ENCODE results near the gene CYP4F11. TPM values are rescaled to one million over a fixed set of nuclear protein-coding genes. Genes with fewer than 3 reads are reported as not detected.
"Not testable (repeated sequence)": the region's sequence is repeated elsewhere in the genome, so short reads cannot be mapped to it uniquely, and the experiment has no call there.

Gene CYP4F11
- total RNA-seq, 1 donor from 2014 or later = not detected

- no peaks in the 10 kb centered on the region for H3K36me3 ChIP-seq (ENCODE audit: control insufficient read depth in 3 of 3, insufficient read depth in 3 of 3, low read length in 3 of 3)
- peaks cover 0 to 3% (median 0%) of the 10 kb centered on the region in 3 donors for H3K9me3 ChIP-seq (ENCODE audit: control insufficient read depth in 3 of 3, low read length in 3 of 3)
- H3K27ac ChIP-seq (ENCODE audit: low read depth, low read length) = no peak overlapping the region
- no peaks in the 10 kb centered on the region for H3K4me1 ChIP-seq (ENCODE audit: control insufficient read depth in 3 of 3, insufficient read depth in 3 of 3, low read length in 3 of 3)
- no peak overlapping the region for H3K4me3 ChIP-seq (ENCODE audit: low read length in 3 of 3)
- H3K27me3 ChIP-seq (ENCODE audit: control insufficient read depth in 3 of 3, insufficient read depth in 3 of 3, low read length in 3 of 3) = peaks cover 0 to 6% (median 3%) of the 10 kb centered on the region in 3 donors
- H3K9ac ChIP-seq (ENCODE audit: low read depth in 1 of 3, low read length in 3 of 3) = no peak overlapping the region
Measured at GRCh38 chr19:15891434-15891833, 42.9 kb downstream of the CYP4F11 start.

- H3K4me3 ChIP-seq (ENCODE audit: low read length in 3 of 3); H3K9ac ChIP-seq (ENCODE audit: low read depth in 1 of 3, low read length in 3 of 3); H3K36me3 ChIP-seq (ENCODE audit: control insufficient read depth in 3 of 3, insufficient read depth in 3 of 3, low read length in 3 of 3); H3K27ac ChIP-seq (ENCODE audit: low read depth, low read length); H3K4me1 ChIP-seq (ENCODE audit: control insufficient read depth in 3 of 3, insufficient read depth in 3 of 3, low read length in 3 of 3); H3K9me3 ChIP-seq (ENCODE audit: control insufficient read depth in 3 of 3, low read length in 3 of 3): not testable (repeated sequence)
- peaks cover 0 to 11% (median 9%) of the 10 kb centered on the region in 3 donors for H3K27me3 ChIP-seq (ENCODE audit: control insufficient read depth in 3 of 3, insufficient read depth in 3 of 3, low read length in 3 of 3)
Measured at GRCh38 chr19:15889339-15889738, 45.0 kb downstream of the CYP4F11 start.

DNA sequence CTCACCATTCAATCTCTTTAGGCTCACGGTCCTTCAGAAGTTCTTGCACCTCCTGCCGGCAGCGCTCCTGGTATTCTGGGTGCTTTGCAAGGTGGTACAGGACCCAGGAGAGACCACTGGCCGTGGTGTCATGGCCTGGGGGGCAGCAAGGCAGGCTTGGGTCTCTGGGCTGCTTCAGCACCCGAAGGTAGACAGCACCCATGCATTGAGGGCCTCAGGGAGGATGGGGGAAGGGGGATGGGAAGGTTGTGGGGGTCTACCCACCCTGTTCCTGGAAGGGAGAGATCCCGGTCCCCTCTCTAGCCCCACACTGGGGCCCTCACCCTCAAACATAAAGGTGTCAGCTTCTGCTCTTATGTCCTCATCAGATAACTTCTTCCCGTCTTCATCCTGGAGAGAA lies 48.4 kb downstream of the CYP4F11 start:
- H3K9me3 ChIP-seq (ENCODE audit: control insufficient read depth in 3 of 3, low read length in 3 of 3) = no peaks in the 10 kb centered on the region
- H3K27me3 ChIP-seq (ENCODE audit: control insufficient read depth in 3 of 3, insufficient read depth in 3 of 3, low read length in 3 of 3) = peaks cover 0 to 5% (median 5%) of the 10 kb centered on the region in 3 donors
- no peaks in the 10 kb centered on the region for H3K36me3 ChIP-seq (ENCODE audit: control insufficient read depth in 3 of 3, insufficient read depth in 3 of 3, low read length in 3 of 3)
- H3K4me3 ChIP-seq (ENCODE audit: low read length in 3 of 3) = no peak overlapping the region
- H3K9ac ChIP-seq (ENCODE audit: low read depth in 1 of 3, low read length in 3 of 3) = no peak overlapping the region
- no peaks in the 10 kb centered on the region for H3K4me1 ChIP-seq (ENCODE audit: control insufficient read depth in 3 of 3, insufficient read depth in 3 of 3, low read length in 3 of 3)
- H3K27ac ChIP-seq (ENCODE audit: low read depth, low read length) = no peak overlapping the region

DNA sequence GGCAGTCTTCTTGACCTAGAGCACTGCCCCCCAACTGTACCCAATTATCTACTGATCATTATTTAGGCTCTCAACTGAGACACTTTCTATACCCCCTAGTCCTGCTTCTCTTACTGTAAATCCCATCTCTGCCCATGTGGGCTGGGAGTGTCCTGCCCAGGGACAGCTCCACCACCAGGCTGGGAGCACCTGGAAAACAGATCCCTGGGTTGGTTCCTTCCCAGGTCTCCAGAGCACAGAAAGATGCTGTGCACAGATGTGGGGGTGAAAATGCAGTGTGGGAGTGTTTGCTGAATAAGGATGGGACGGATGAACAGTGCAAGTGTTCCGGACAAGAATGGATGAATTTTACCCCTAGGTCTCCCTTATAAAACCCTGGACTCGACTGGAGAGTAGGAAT lies 49.2 kb downstream of the CYP4F11 start:
- no peaks in the 10 kb centered on the region for H3K9me3 ChIP-seq (ENCODE audit: control insufficient read depth in 3 of 3, low read length in 3 of 3)
- peaks cover 0 to 5% (median 5%) of the 10 kb centered on the region in 3 donors for H3K27me3 ChIP-seq (ENCODE audit: control insufficient read depth in 3 of 3, insufficient read depth in 3 of 3, low read length in 3 of 3)
- no peak overlapping the region for H3K27ac ChIP-seq (ENCODE audit: low read depth, low read length)
- no peak overlapping the region for H3K9ac ChIP-seq (ENCODE audit: low read depth in 1 of 3, low read length in 3 of 3)
- H3K36me3 ChIP-seq (ENCODE audit: control insufficient read depth in 3 of 3, insufficient read depth in 3 of 3, low read length in 3 of 3) = no peaks in the 10 kb centered on the region
- H3K4me3 ChIP-seq (ENCODE audit: low read length in 3 of 3) = no peak overlapping the region
- H3K4me1 ChIP-seq (ENCODE audit: control insufficient read depth in 3 of 3, insufficient read depth in 3 of 3, low read length in 3 of 3) = no peaks in the 10 kb centered on the region

- H3K27ac ChIP-seq (ENCODE audit: low read depth, low read length); H3K9ac ChIP-seq (ENCODE audit: low read depth in 1 of 3, low read length in 3 of 3); H3K4me3 ChIP-seq (ENCODE audit: low read length in 3 of 3); H3K4me1 ChIP-seq (ENCODE audit: control insufficient read depth in 3 of 3, insufficient read depth in 3 of 3, low read length in 3 of 3); H3K9me3 ChIP-seq (ENCODE audit: control insufficient read depth in 3 of 3, low read length in 3 of 3); H3K27me3 ChIP-seq (ENCODE audit: control insufficient read depth in 3 of 3, insufficient read depth in 3 of 3, low read length in 3 of 3); H3K36me3 ChIP-seq (ENCODE audit: control insufficient read depth in 3 of 3, insufficient read depth in 3 of 3, low read length in 3 of 3): not testable (repeated sequence)
Measured at GRCh38 chr19:15883329-15883728, 51.0 kb downstream of the CYP4F11 start.

DNA sequence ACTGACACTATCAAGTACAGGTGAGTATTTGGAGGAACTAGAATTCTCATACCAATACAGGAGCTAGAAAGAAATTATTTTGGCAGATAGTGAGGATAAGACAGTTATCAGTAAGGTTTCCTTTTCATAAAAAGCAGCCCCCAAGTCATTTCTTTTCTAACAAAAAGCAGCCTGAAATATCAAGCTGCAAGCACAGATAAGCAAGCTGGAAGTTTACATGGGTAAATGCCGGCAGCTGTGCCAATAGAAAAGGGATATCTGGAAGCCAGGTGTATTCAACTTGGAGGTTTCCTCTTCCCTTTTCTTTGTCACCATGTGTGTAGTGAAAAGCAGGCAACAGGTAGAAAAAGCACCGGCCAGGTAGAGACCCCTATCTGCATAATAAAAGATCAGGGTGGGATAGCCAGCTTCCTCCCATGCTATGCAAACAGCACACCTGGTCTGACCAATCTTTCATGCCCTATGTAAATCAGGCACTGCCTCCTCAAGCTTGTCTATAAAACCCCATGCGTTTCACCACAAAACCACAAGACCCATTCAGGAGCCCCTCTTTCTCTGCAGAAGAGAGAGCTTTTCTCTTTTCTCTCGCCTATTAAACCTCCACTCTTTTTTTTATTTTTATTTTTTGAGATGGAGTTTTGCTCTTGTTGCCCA lies 59.4 kb downstream of the CYP4F11 start:
- H3K4me3 ChIP-seq (ENCODE audit: low read length in 3 of 3) = no peak overlapping the region
- no peak overlapping the region for H3K9ac ChIP-seq (ENCODE audit: low read depth in 1 of 3, low read length in 3 of 3)
- H3K27ac ChIP-seq (ENCODE audit: low read depth, low read length) = no peak overlapping the region
- H3K27me3 ChIP-seq (ENCODE audit: control insufficient read depth in 3 of 3, insufficient read depth in 3 of 3, low read length in 3 of 3) = peaks cover 8 to 13% (median 8%) of the 10 kb centered on the region in 3 donors
- peaks cover 0 to 3% (median 0%) of the 10 kb centered on the region in 3 donors for H3K9me3 ChIP-seq (ENCODE audit: control insufficient read depth in 3 of 3, low read length in 3 of 3)
- H3K4me1 ChIP-seq (ENCODE audit: control insufficient read depth in 3 of 3, insufficient read depth in 3 of 3, low read length in 3 of 3) = no peaks in the 10 kb centered on the region
- H3K36me3 ChIP-seq (ENCODE audit: control insufficient read depth in 3 of 3, insufficient read depth in 3 of 3, low read length in 3 of 3) = no peaks in the 10 kb centered on the region

- H3K9ac ChIP-seq (ENCODE audit: low read depth in 1 of 3, low read length in 3 of 3); H3K9me3 ChIP-seq (ENCODE audit: control insufficient read depth in 3 of 3, low read length in 3 of 3); H3K27ac ChIP-seq (ENCODE audit: low read depth, low read length); H3K36me3 ChIP-seq (ENCODE audit: control insufficient read depth in 3 of 3, insufficient read depth in 3 of 3, low read length in 3 of 3); H3K4me3 ChIP-seq (ENCODE audit: low read length in 3 of 3); H3K4me1 ChIP-seq (ENCODE audit: control insufficient read depth in 3 of 3, insufficient read depth in 3 of 3, low read length in 3 of 3): not testable (repeated sequence)
- peaks cover 8 to 13% (median 8%) of the 10 kb centered on the region in 3 donors for H3K27me3 ChIP-seq (ENCODE audit: control insufficient read depth in 3 of 3, insufficient read depth in 3 of 3, low read length in 3 of 3)
Measured at GRCh38 chr19:15873771-15874170, 60.6 kb downstream of the CYP4F11 start.

- H3K27me3 ChIP-seq (ENCODE audit: control insufficient read depth in 3 of 3, insufficient read depth in 3 of 3, low read length in 3 of 3) = peaks cover 8 to 13% (median 8%) of the 10 kb centered on the region in 3 donors
- H3K9ac ChIP-seq (ENCODE audit: low read depth in 1 of 3, low read length in 3 of 3) = no peak overlapping the region
- H3K27ac ChIP-seq (ENCODE audit: low read depth, low read length) = no peak overlapping the region
- no peaks in the 10 kb centered on the region for H3K4me1 ChIP-seq (ENCODE audit: control insufficient read depth in 3 of 3, insufficient read depth in 3 of 3, low read length in 3 of 3)
- no peaks in the 10 kb centered on the region for H3K9me3 ChIP-seq (ENCODE audit: control insufficient read depth in 3 of 3, low read length in 3 of 3)
- no peak overlapping the region for H3K4me3 ChIP-seq (ENCODE audit: low read length in 3 of 3)
- no peaks in the 10 kb centered on the region for H3K36me3 ChIP-seq (ENCODE audit: control insufficient read depth in 3 of 3, insufficient read depth in 3 of 3, low read length in 3 of 3)
Measured at GRCh38 chr19:15871570-15871969, 62.8 kb downstream of the CYP4F11 start.

GRCh38 chr19:15869873-15870272 lies 64.5 kb downstream of the CYP4F11 start:
- Histone ChIP-seq H3K9me3 (ENCODE audit: control insufficient read depth in 3 of 3, low read length in 3 of 3) (no peaks in the 10 kb centered on the region), H3K4me3 (ENCODE audit: low read length in 3 of 3) (no peak overlapping the region), H3K9ac (ENCODE audit: low read depth in 1 of 3, low read length in 3 of 3) (no peak overlapping the region), H3K27ac (ENCODE audit: low read depth, low read length) (no peak overlapping the region), H3K36me3 (ENCODE audit: control insufficient read depth in 3 of 3, insufficient read depth in 3 of 3, low read length in 3 of 3) (no peaks in the 10 kb centered on the region), H3K4me1 (ENCODE audit: control insufficient read depth in 3 of 3, insufficient read depth in 3 of 3, low read length in 3 of 3) (no peaks in the 10 kb centered on the region), H3K27me3 (ENCODE audit: control insufficient read depth in 3 of 3, insufficient read depth in 3 of 3, low read length in 3 of 3) (peaks cover 8 to 11% (median 10%) of the 10 kb centered on the region in 3 donors)

GRCh38 chr19:15869109-15869555 lies 65.2 kb downstream of the CYP4F11 start:
- no peak overlapping the region for H3K4me3 ChIP-seq (ENCODE audit: low read length in 3 of 3)
- H3K36me3 ChIP-seq (ENCODE audit: control insufficient read depth in 3 of 3, insufficient read depth in 3 of 3, low read length in 3 of 3) = no peaks in the 10 kb centered on the region
- H3K9ac ChIP-seq (ENCODE audit: low read depth in 1 of 3, low read length in 3 of 3) = no peak overlapping the region
- no peaks in the 10 kb centered on the region for H3K4me1 ChIP-seq (ENCODE audit: control insufficient read depth in 3 of 3, insufficient read depth in 3 of 3, low read length in 3 of 3)
- no peaks in the 10 kb centered on the region for H3K9me3 ChIP-seq (ENCODE audit: control insufficient read depth in 3 of 3, low read length in 3 of 3)
- no peak overlapping the region for H3K27ac ChIP-seq (ENCODE audit: low read depth, low read length)
- H3K27me3 ChIP-seq (ENCODE audit: control insufficient read depth in 3 of 3, insufficient read depth in 3 of 3, low read length in 3 of 3) = peaks cover 8 to 13% (median 9%) of the 10 kb centered on the region in 3 donors
